ENCODE measurements around the gene LURAP1L.

Gene LURAP1L

GRCh38 chr9:12816656-12817101, 41.9 kb downstream of the LURAP1L start:
- TF ChIP-seq POU2F2 (IDR thresholded peaks at IDR 0.05; ENCODE audit: low read depth, low read length) (no peak), POLR2AphosphoS5 (IDR thresholded peaks at IDR 0.05; ENCODE audit: low read depth, low read length) (no peak), SPI1 (IDR thresholded peaks at IDR 0.05; ENCODE audit: low read depth, low read length) (no peak), POLR2A (IDR thresholded peaks at IDR 0.05; ENCODE audit: low read depth, low read length) (no peak), TAF1 (IDR thresholded peaks at IDR 0.05; ENCODE audit: low read depth, low read length) (no peak), PAX5 (IDR thresholded peaks at IDR 0.05; ENCODE audit: insufficient read depth, low read length, severe bottlenecking) (no peak)
- FAIRE-seq: no peak
- no peak for DNase-seq (ENCODE audit: insufficient read length, low spot score)

- FAIRE-seq (no peak), DNase-seq (ENCODE audit: insufficient read length, low spot score) (no peak)
- no peak for TF ChIP-seq POLR2AphosphoS5 (IDR thresholded peaks at IDR 0.05; ENCODE audit: low read depth, low read length)
- no peak for TF ChIP-seq POU2F2 (IDR thresholded peaks at IDR 0.05; ENCODE audit: low read depth, low read length)
- TF ChIP-seq TAF1 (IDR thresholded peaks at IDR 0.05; ENCODE audit: low read depth, low read length): no peak
- TF ChIP-seq SPI1 (IDR thresholded peaks at IDR 0.05; ENCODE audit: low read depth, low read length): no peak
- TF ChIP-seq POLR2A (IDR thresholded peaks at IDR 0.05; ENCODE audit: low read depth, low read length): no peak
Observed at GRCh38 chr9:12817702-12818101, 42.9 kb downstream of the LURAP1L start.

GRCh38 chr9:12818431-12819000, 43.7 kb downstream of the LURAP1L start:
- DNase-seq (ENCODE audit: insufficient read length, low spot score) (no peak), FAIRE-seq (no peak)
- no peak for TF ChIP-seq POLR2AphosphoS5 (IDR thresholded peaks at IDR 0.05; ENCODE audit: low read depth, low read length)
- no peak for TF ChIP-seq POLR2A (IDR thresholded peaks at IDR 0.05; ENCODE audit: low read depth, low read length)
- TF ChIP-seq PAX5 (IDR thresholded peaks at IDR 0.05; ENCODE audit: insufficient read depth, low read length, severe bottlenecking): no peak
- no peak for TF ChIP-seq SPI1 (IDR thresholded peaks at IDR 0.05; ENCODE audit: low read depth, low read length)
- no peak for TF ChIP-seq POU2F2 (IDR thresholded peaks at IDR 0.05; ENCODE audit: low read depth, low read length)
- no peak for TF ChIP-seq TAF1 (IDR thresholded peaks at IDR 0.05; ENCODE audit: low read depth, low read length)

- FAIRE-seq: no peak
- peak; percentile 14 for DNase-seq (ENCODE audit: insufficient read length, low spot score)
- TF ChIP-seq POLR2AphosphoS5 (IDR thresholded peaks at IDR 0.05; ENCODE audit: low read depth, low read length) (no peak), POU2F2 (IDR thresholded peaks at IDR 0.05; ENCODE audit: low read depth, low read length) (no peak), SPI1 (IDR thresholded peaks at IDR 0.05; ENCODE audit: low read depth, low read length) (no peak), POLR2A (IDR thresholded peaks at IDR 0.05; ENCODE audit: low read depth, low read length) (no peak), PAX5 (IDR thresholded peaks at IDR 0.05; ENCODE audit: insufficient read depth, low read length, severe bottlenecking) (no peak), TAF1 (IDR thresholded peaks at IDR 0.05; ENCODE audit: low read depth, low read length) (no peak)
Observed at GRCh38 chr9:12819436-12820185, 44.8 kb downstream of the LURAP1L start.

- DNase-seq (ENCODE audit: insufficient read length, low spot score): no peak
- no peak for FAIRE-seq
Observed at GRCh38 chr9:12822111-12822510, 47.3 kb downstream of the LURAP1L start.

GRCh38 chr9:12826924-12827565, 52.2 kb downstream of the LURAP1L start:
- FAIRE-seq: no peak
- DNase-seq (ENCODE audit: insufficient read length, low spot score): no peak
- no peak for TF ChIP-seq SPI1 (IDR thresholded peaks at IDR 0.05; ENCODE audit: low read depth, low read length)
- no peak for TF ChIP-seq TAF1 (IDR thresholded peaks at IDR 0.05; ENCODE audit: low read depth, low read length)
- TF ChIP-seq PAX5 (IDR thresholded peaks at IDR 0.05; ENCODE audit: insufficient read depth, low read length, severe bottlenecking): no peak
- TF ChIP-seq POU2F2 (IDR thresholded peaks at IDR 0.05; ENCODE audit: low read depth, low read length): no peak
- TF ChIP-seq POLR2A (IDR thresholded peaks at IDR 0.05; ENCODE audit: low read depth, low read length): no peak
- no peak for TF ChIP-seq POLR2AphosphoS5 (IDR thresholded peaks at IDR 0.05; ENCODE audit: low read depth, low read length)

More at GRCh38 chr9:12822111-12822510, 47.3 kb downstream of the LURAP1L start:
- no peak for TF ChIP-seq POLR2A (IDR thresholded peaks at IDR 0.05; ENCODE audit: low read depth, low read length)
- TF ChIP-seq SPI1 (IDR thresholded peaks at IDR 0.05; ENCODE audit: low read depth, low read length): no peak
- TF ChIP-seq POU2F2 (IDR thresholded peaks at IDR 0.05; ENCODE audit: low read depth, low read length): no peak
- no peak for TF ChIP-seq TAF1 (IDR thresholded peaks at IDR 0.05; ENCODE audit: low read depth, low read length)
- TF ChIP-seq PAX5 (IDR thresholded peaks at IDR 0.05; ENCODE audit: insufficient read depth, low read length, severe bottlenecking): no peak
- TF ChIP-seq POLR2AphosphoS5 (IDR thresholded peaks at IDR 0.05; ENCODE audit: low read depth, low read length): no peak

GRCh38 chr9:12833701-12834100, 58.9 kb downstream of the LURAP1L start:
- FAIRE-seq (no peak), DNase-seq (ENCODE audit: insufficient read length, low spot score) (no peak)
- no peak for TF ChIP-seq POLR2A (IDR thresholded peaks at IDR 0.05; ENCODE audit: low read depth, low read length)
- no peak for TF ChIP-seq TAF1 (IDR thresholded peaks at IDR 0.05; ENCODE audit: low read depth, low read length)
- no peak for TF ChIP-seq POU2F2 (IDR thresholded peaks at IDR 0.05; ENCODE audit: low read depth, low read length)
- no peak for TF ChIP-seq POLR2AphosphoS5 (IDR thresholded peaks at IDR 0.05; ENCODE audit: low read depth, low read length)
- no peak for TF ChIP-seq PAX5 (IDR thresholded peaks at IDR 0.05; ENCODE audit: insufficient read depth, low read length, severe bottlenecking)
- no peak for TF ChIP-seq SPI1 (IDR thresholded peaks at IDR 0.05; ENCODE audit: low read depth, low read length)

GRCh38 chr9:12838546-12838945, 63.7 kb downstream of the LURAP1L start:
- TF ChIP-seq SPI1 (IDR thresholded peaks at IDR 0.05; ENCODE audit: low read depth, low read length): no peak
- TF ChIP-seq TAF1 (IDR thresholded peaks at IDR 0.05; ENCODE audit: low read depth, low read length): no peak
- TF ChIP-seq POLR2A (IDR thresholded peaks at IDR 0.05; ENCODE audit: low read depth, low read length): no peak
- no peak for TF ChIP-seq POLR2AphosphoS5 (IDR thresholded peaks at IDR 0.05; ENCODE audit: low read depth, low read length)
- no peak for TF ChIP-seq POU2F2 (IDR thresholded peaks at IDR 0.05; ENCODE audit: low read depth, low read length)
- no peak for TF ChIP-seq PAX5 (IDR thresholded peaks at IDR 0.05; ENCODE audit: insufficient read depth, low read length, severe bottlenecking)
- FAIRE-seq: no peak
- no peak for DNase-seq (ENCODE audit: insufficient read length, low spot score)

GRCh38 chr9:12843735-12844134, 68.9 kb downstream of the LURAP1L start:
- TF ChIP-seq PAX5 (IDR thresholded peaks at IDR 0.05; ENCODE audit: insufficient read depth, low read length, severe bottlenecking) (no peak), TAF1 (IDR thresholded peaks at IDR 0.05; ENCODE audit: low read depth, low read length) (no peak), SPI1 (IDR thresholded peaks at IDR 0.05; ENCODE audit: low read depth, low read length) (no peak), POLR2A (IDR thresholded peaks at IDR 0.05; ENCODE audit: low read depth, low read length) (no peak), POU2F2 (IDR thresholded peaks at IDR 0.05; ENCODE audit: low read depth, low read length) (no peak), POLR2AphosphoS5 (IDR thresholded peaks at IDR 0.05; ENCODE audit: low read depth, low read length) (no peak)
- FAIRE-seq (no peak), DNase-seq (ENCODE audit: insufficient read length, low spot score) (no peak)

Measured in GM12891 (cell line).